DND-41 (cell line): ENCODE data around the gene CCL13.

Experiments used
- EZH2 ChIP-seq: IDR thresholded peaks from 3 replicates; pipeline ENCODE4 v1.6.1; 2012; ENCODE audit warnings: borderline replicate concordance, low read depth, mild to moderate bottlenecking, moderate library complexity, low read length, inconsistent platforms; ENCODE audit not compliant: severe bottlenecking
- TF ChIP-seq, protein P1 (sequence below): IDR thresholded peaks from 2 replicates; pipeline ENCODE4 v1.5.1; 2012; ENCODE audit warnings: borderline replicate concordance, low read length, moderate library complexity, mild to moderate bottlenecking; ENCODE audit not compliant: poor library complexity, severe bottlenecking; ENCODE audit errors: extremely low read depth

DNA sequence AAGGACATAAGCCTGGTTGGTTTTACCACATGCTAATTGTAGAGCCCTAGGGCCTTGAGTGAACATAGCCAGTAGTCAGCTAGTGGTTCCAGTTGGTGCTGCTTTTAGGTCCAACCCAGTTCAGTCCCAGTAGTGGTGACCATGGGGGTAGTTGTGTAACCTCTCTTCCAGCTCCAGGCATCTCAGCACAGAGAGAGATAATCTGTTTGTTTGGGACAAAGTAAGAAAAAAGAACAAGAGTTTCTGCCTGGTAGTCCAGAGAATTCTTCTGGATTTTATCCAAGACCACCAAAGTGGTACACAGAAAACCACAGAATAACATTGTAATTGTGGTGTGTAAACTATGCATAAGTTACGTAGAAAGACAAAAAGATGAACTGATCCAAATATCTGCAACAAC is 5.2 kb upstream of the CCL13 start:
- TF ChIP-seq, protein P1, sequence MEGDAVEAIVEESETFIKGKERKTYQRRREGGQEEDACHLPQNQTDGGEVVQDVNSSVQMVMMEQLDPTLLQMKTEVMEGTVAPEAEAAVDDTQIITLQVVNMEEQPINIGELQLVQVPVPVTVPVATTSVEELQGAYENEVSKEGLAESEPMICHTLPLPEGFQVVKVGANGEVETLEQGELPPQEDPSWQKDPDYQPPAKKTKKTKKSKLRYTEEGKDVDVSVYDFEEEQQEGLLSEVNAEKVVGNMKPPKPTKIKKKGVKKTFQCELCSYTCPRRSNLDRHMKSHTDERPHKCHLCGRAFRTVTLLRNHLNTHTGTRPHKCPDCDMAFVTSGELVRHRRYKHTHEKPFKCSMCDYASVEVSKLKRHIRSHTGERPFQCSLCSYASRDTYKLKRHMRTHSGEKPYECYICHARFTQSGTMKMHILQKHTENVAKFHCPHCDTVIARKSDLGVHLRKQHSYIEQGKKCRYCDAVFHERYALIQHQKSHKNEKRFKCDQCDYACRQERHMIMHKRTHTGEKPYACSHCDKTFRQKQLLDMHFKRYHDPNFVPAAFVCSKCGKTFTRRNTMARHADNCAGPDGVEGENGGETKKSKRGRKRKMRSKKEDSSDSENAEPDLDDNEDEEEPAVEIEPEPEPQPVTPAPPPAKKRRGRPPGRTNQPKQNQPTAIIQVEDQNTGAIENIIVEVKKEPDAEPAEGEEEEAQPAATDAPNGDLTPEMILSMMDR: no peak
- TF ChIP-seq EZH2: no peak
